Renal cortex interstitium (tissue), 11 donors: Measurements from ENCODE around the gene TMEM176B. TPM values are rescaled to one million over a fixed set of nuclear protein-coding genes. Genes with fewer than 3 reads are reported as not detected.
"Not testable (repeated sequence)": the region's sequence is repeated elsewhere in the genome, so short reads cannot be mapped to it uniquely, and the experiment has no call there.

ENCODE experiments used
- DNase-seq, 11 donors: peaks; one replicate each; pipeline ENCODE4 v3.0.0-alpha.2; 2013; ENCODE audit warnings: low read depth in 9 of 11, low spot score in 4 of 11; ENCODE audit errors: extremely low read depth in 1 of 11
- polyA plus RNA-seq, 3 donors: library from polyadenylated mRNA; unstranded; fragments of 120-200 nt; gene quantifications; one replicate each; pipeline ENCODE4 v1.2.1, GENCODE V29; 2013; ENCODE audit not compliant: insufficient read length in 3 of 3

TMEM176B gene
- polyA plus RNA-seq, 3 donors, result 76.2 to 83.6 (median 79.8) TPM

- peak; percentile 49 to 77 (median 65) for DNase-seq
Measured at GRCh38 chr7:150778738-150779301, 21.3 kb downstream of the TMEM176B start.

- no peak for DNase-seq
Measured at GRCh38 chr7:150778014-150778737, 22.0 kb downstream of the TMEM176B start.

DNA sequence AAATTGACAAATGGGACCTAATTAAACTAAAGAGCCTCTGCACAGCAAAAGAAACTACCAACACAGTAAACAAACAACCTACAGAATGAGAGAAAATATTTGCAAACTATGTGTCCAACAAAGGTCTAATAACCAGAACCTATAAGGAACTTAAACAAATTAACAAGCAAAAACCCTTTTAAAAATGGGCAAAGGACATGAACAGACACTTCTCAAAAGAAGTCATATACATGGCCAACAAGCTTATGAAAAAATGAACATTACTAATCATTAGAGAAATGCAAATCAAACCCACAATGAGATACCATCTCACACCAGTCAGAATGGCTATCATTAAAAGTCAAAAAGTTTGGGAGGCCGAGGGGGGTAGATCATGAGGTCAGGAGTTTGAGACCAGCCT lies 26.0 kb downstream of the TMEM176B start:
- not testable (repeated sequence) for DNase-seq

GRCh38 chr7:150769768-150770167 lies 30.4 kb downstream of the TMEM176B start:
- no peak for DNase-seq

- DNase-seq, result no peak
Measured at GRCh38 chr7:150766334-150766709, 33.8 kb downstream of the TMEM176B start.

- DNase-seq, result no peak
Measured at GRCh38 chr7:150759479-150759878, 40.7 kb downstream of the TMEM176B start.

DNA sequence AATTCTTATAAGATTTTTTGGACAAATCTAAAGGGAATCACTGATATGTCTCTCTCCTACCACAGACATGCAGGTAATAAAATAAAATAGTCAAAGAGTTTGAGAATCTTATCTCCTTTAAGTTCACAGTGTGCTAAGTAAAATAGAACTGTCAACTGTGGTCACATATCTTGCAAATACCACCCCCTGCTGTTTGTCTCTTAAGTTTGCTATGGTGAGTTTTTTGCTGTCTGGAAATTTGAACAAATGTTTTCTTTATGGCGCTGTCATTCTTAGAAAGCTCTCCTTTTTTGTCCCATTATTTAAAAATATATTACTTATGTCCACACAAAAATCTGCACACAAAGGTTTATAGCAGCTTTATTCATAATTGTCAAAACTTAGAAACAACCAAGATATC lies 43.3 kb downstream of the TMEM176B start:
- DNase-seq, result no peak

- DNase-seq, result no peak
Measured at GRCh38 chr7:150756166-150756565, 44.0 kb downstream of the TMEM176B start.

GRCh38 chr7:150755473-150756099 lies 44.6 kb downstream of the TMEM176B start:
- no peak for DNase-seq

GRCh38 chr7:150754951-150755350 lies 45.2 kb downstream of the TMEM176B start:
- no peak for DNase-seq

DNA sequence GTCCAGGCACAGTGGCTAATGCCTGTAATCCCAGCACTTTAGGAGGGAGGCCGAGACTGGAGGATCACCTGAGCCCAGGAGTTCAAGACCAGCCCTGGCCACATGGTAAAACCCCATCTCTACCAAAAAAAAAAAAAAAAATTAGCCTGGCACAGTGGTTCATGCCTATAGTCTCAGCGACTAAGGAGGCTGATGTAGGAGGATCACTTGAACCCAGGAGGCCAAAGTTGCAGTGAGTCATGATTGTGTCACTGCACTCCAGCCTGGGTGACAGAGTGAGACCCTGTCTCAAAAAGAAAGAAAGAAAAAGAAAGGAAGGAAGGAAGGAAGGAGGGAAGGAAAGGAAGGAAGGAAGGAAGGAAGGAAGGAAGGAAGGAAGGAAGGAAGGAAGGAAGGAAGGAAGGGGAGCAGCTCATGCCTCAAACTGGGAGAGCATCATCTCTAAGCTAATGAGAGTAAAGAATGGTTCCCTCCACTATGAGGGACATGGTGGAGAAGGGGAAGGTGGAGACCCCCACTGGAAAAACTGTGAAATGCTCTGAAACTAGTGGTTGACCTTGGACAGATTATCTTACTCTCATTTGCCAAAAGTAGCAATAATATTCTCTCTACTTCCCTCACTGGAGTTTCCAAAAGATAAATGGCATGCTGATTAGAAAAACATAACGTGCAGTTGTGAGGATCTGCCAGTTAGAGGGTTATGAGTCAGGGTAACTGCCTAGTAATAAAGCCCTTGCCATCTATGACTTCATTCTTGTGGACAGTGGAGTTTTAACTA lies 46.1 kb downstream of the TMEM176B start:
- peak in 2 of 11 donors; percentile 15 to 18 for DNase-seq

DNA sequence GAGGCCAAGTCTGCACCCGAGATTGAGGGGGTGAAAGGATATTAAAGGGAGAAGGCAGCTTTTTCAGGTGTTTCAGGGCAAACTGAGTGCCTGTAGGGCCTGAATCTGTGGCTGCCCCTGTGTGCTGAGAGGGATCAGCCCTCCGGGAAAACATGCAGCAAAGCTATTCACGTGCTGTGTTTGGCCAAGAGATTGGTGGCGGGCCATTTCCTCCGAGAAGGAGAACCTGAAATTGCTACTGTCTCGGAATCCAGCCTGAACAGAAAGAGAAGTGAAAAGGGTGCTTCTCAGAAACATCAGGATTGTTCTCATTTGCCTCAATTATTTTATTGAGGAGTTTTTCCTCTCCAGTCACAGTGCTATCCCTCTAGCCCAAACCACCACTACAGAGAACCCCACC lies 46.9 kb downstream of the TMEM176B start:
- DNase-seq, result no peak

- no peak for DNase-seq
Measured at GRCh38 chr7:150751702-150752101, 48.5 kb downstream of the TMEM176B start.

- no peak for DNase-seq
Measured at GRCh38 chr7:150748376-150748775, 51.8 kb downstream of the TMEM176B start.

DNA sequence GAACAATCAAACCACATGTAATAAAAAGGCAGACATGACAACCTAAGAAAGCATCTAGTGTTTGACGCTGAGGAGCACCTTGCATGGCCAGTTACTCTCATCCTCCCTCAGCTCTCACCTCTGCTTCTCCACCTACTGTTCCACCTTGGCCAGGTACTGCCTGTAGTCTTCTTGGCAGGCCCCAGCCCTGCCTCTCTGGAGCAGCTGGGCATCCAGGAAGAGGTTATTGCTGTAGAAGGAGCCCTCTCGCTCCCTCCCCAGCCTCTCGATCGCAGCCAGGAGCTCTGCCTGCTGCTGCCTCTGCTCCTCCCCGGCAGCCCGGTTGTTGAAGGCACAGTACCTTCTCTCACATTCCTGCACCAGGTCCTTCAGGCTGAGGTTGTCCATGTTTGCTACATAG lies 53.2 kb downstream of the TMEM176B start:
- no peak for DNase-seq

GRCh38 chr7:150745876-150746275 lies 54.3 kb downstream of the TMEM176B start:
- no peak for DNase-seq

DNA sequence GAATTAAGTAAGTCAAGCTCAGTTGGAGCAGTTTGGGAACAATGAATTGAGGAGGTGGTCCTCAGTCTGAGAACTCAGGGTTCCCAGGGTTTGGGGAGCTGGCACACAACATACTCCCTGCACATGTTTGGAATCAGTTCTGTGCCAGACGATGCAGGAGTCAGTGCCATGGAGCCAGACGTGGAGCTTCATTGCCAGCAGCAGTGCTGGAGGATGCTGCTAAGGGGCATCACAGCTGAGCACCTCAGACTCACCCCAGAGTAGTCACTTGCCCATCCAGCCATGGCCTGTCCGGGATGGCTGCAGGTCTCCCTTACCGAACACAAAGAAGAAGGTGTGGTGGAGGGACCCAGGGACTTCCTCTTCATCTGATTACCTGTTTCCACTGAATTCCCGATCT lies 55.1 kb downstream of the TMEM176B start:
- no peak for DNase-seq

DNA sequence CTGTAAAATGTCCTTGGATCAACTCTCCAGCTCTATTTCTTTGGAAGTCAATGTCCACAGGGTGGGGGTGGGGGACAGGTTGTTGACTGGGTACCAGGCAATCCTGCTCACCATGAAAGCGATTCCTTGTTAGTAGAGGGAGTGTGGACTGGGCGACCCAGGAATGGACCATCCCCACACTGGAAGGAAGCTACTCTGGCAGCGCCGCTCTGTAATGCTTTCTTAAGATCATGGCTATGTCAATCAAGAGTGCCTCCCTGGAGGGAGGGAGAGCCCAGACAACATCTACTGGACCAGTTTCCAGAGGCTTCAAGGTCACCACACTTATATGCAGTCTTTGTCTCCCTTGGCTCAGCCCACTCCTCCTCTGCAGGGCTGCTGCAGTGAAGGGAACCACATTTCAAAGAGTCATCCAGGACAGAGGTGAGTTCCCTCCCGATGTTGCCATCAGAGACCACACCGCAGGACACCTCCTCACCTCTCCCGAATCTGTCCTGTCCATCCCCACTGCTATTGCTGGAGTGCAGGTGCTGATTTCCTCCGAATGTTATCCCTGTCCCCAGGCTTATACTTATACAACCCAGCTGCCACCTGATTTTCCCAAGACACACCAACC lies 56.0 kb downstream of the TMEM176B start:
- no peak for DNase-seq

- no peak for DNase-seq
Measured at GRCh38 chr7:150742286-150742968, 57.7 kb downstream of the TMEM176B start.
